ENCODE results near the gene TBX15. TPM values are rescaled to one million over a fixed set of nuclear protein-coding genes. Genes with fewer than 3 reads are reported as not detected.

The TBX15 gene
- total RNA-seq, 1 donor from 2014 or later: 2.9 TPM

GRCh38 chr1:119007339-119007669, 19.2 kb upstream of the TBX15 start:
- no peak overlapping the region for H3K4me2 ChIP-seq
- no peaks in the 10 kb centered on the region for H3K36me3 ChIP-seq
- H2AFZ ChIP-seq (replicated peaks): no peak overlapping the region
- peaks cover 5% of the 10 kb centered on the region for H3K4me1 ChIP-seq
- peak; percentile 15 for DNase-seq (ENCODE audit: low spot score)
- H4K20me1 ChIP-seq (ENCODE audit: low read depth): peaks cover 27% of the 10 kb centered on the region
- H3K4me3 Mint-ChIP-seq: no peak overlapping the region
- peaks cover 57% of the 10 kb centered on the region for H3K27me3 Mint-ChIP-seq (ENCODE audit: insufficient read depth, low read depth)
- H3F3A ChIP-seq (ENCODE audit: low read depth): no peaks in the 10 kb centered on the region
- H3K4me3 ChIP-seq: no peak overlapping the region
- TF ChIP-seq EZH2phosphoT487 (IDR thresholded peaks at IDR 0.05): no peak
- H3K27ac ChIP-seq: no peak overlapping the region
- H3K9me3 Mint-ChIP-seq: peaks cover 9% of the 10 kb centered on the region
- H3K27me3 ChIP-seq: peaks cover 86% of the 10 kb centered on the region
- H3K36me3 Mint-ChIP-seq: no peaks in the 10 kb centered on the region
- H3K9me3 ChIP-seq (ENCODE audit: low read depth): no peaks in the 10 kb centered on the region
- no peaks in the 10 kb centered on the region for H3K79me2 ChIP-seq (ENCODE audit: low read depth)
- no peak overlapping the region for H3K27ac Mint-ChIP-seq
- no peak overlapping the region for H3K9ac ChIP-seq
- H3K4me1 Mint-ChIP-seq: peaks cover 10% of the 10 kb centered on the region

GRCh38 chr1:119006406-119007279, 18.5 kb upstream of the TBX15 start:
- Mint-ChIP-seq H3K36me3 (no peaks in the 10 kb centered on the region), H3K9me3 (peaks cover 12% of the 10 kb centered on the region)
- DNase-seq (ENCODE audit: low spot score): peak; percentile 53

GRCh38 chr1:119005724-119006405, 17.7 kb upstream of the TBX15 start:
- H3K27ac ChIP-seq: no peak overlapping the region
- Mint-ChIP-seq H3K4me3 (peak overlapping the region; percentile 46), H3K27ac (no peak overlapping the region), H3K36me3 (no peaks in the 10 kb centered on the region), H3K4me1 (peaks cover 17% of the 10 kb centered on the region), H3K27me3 (ENCODE audit: insufficient read depth, low read depth) (peaks cover 70% of the 10 kb centered on the region), H3K9me3 (peaks cover 12% of the 10 kb centered on the region)
- no peak overlapping the region for H3K4me2 ChIP-seq
- H3K9ac ChIP-seq: no peak overlapping the region
- H2AFZ ChIP-seq (replicated peaks): no peak overlapping the region
- H3K9me3 ChIP-seq (ENCODE audit: low read depth): no peaks in the 10 kb centered on the region
- H3K27me3 ChIP-seq: peaks cover 99% of the 10 kb centered on the region
- no peak for TF ChIP-seq CTCF (IDR thresholded peaks at IDR 0.05)
- no peak for TF ChIP-seq EZH2 (IDR thresholded peaks at IDR 0.05)
- TF ChIP-seq EZH2phosphoT487 (IDR thresholded peaks at IDR 0.05): no peak
- H3K36me3 ChIP-seq: no peaks in the 10 kb centered on the region
- no peaks in the 10 kb centered on the region for H3F3A ChIP-seq (ENCODE audit: low read depth)
- H3K79me2 ChIP-seq (ENCODE audit: low read depth): no peaks in the 10 kb centered on the region
- no peak overlapping the region for H3K4me3 ChIP-seq
- H4K20me1 ChIP-seq (ENCODE audit: low read depth): peaks cover 34% of the 10 kb centered on the region
- no peak for DNase-seq (ENCODE audit: low spot score)
- peaks cover 5% of the 10 kb centered on the region for H3K4me1 ChIP-seq

More at GRCh38 chr1:119006406-119007279, 18.5 kb upstream of the TBX15 start:
- Histone ChIP-seq H3K79me2 (ENCODE audit: low read depth) (no peaks in the 10 kb centered on the region), H3K9me3 (ENCODE audit: low read depth) (no peaks in the 10 kb centered on the region), H3K27ac (no peak overlapping the region), H3K36me3 (no peaks in the 10 kb centered on the region), H2AFZ (replicated peaks) (no peak overlapping the region), H3K4me1 (peaks cover 5% of the 10 kb centered on the region), H3K4me2 (peak overlapping the region; percentile 41), H3K27me3 (peaks cover 92% of the 10 kb centered on the region), H3K9ac (no peak overlapping the region), H3F3A (ENCODE audit: low read depth) (no peaks in the 10 kb centered on the region), H4K20me1 (ENCODE audit: low read depth) (peaks cover 31% of the 10 kb centered on the region), H3K4me3 (peak overlapping the region; percentile 16)
- Mint-ChIP-seq H3K27me3 (ENCODE audit: insufficient read depth, low read depth) (peaks cover 64% of the 10 kb centered on the region), H3K4me3 (peak overlapping the region; percentile 71), H3K27ac (no peak overlapping the region), H3K4me1 (peaks cover 15% of the 10 kb centered on the region)
- TF ChIP-seq EZH2 (IDR thresholded peaks at IDR 0.05): peak; percentile 85
- TF ChIP-seq CTCF (IDR thresholded peaks at IDR 0.05): no peak
- TF ChIP-seq EZH2phosphoT487 (IDR thresholded peaks at IDR 0.05): peak; percentile 79
